Trophoblast cell (in vitro differentiated cells and primary cell): Measurements from ENCODE around the gene CACNA1C.

Experiments
- DNase-seq, 2 donors: peaks; one replicate each; pipeline ENCODE4 v3.0.0-alpha.2; 2016
- H2AFZ ChIP-seq: 2 replicates; pipeline ENCODE4 v1.6.1; 2013; ENCODE audit warnings: low read length, moderate library complexity, mild to moderate bottlenecking; ENCODE audit not compliant: insufficient read depth, poor library complexity
- H2AK5ac ChIP-seq: 2 replicates; pipeline ENCODE4 v1.6.1; 2013; ENCODE audit warnings: mild to moderate bottlenecking, low read length
- H2BK120ac ChIP-seq: 2 replicates; pipeline ENCODE4 v1.6.1; 2013; ENCODE audit warnings: low read length, mild to moderate bottlenecking, moderate library complexity; ENCODE audit not compliant: insufficient read depth, poor library complexity
- H2BK12ac ChIP-seq: 2 replicates; pipeline ENCODE4 v1.6.1; 2013; ENCODE audit warnings: mild to moderate bottlenecking, low read length, moderate library complexity
- H2BK5ac ChIP-seq: 2 replicates; pipeline ENCODE4 v1.6.1; 2013; ENCODE audit warnings: low read length, low read depth, moderate library complexity, mild to moderate bottlenecking; ENCODE audit not compliant: poor library complexity
- H3K14ac ChIP-seq: 2 replicates; pipeline ENCODE4 v1.6.1; 2013; ENCODE audit warnings: mild to moderate bottlenecking, low read length
- H3K18ac ChIP-seq: 2 replicates; pipeline ENCODE4 v1.6.1; 2013; ENCODE audit warnings: mild to moderate bottlenecking, low read length
- H3K23ac ChIP-seq: 2 replicates; pipeline ENCODE4 v1.6.1; 2013; ENCODE audit warnings: low read length
- H3K27ac ChIP-seq: 2 replicates; pipeline ENCODE4 v1.5.1; 2013; ENCODE audit warnings: low read depth, mild to moderate bottlenecking, inconsistent platforms, low read length, moderate library complexity
- H3K27me3 ChIP-seq: 2 replicates; pipeline ENCODE4 v1.6.1; 2013; ENCODE audit warnings: inconsistent platforms, mild to moderate bottlenecking, low read length, moderate library complexity; ENCODE audit not compliant: insufficient read depth
- H3K36me3 ChIP-seq, 2 experiments: 1 replicate in 1 of 2; 2 replicates in 1 of 2; pipeline ENCODE4 v1.6.1; 2013; ENCODE audit warnings: low read length in 2 of 2, mild to moderate bottlenecking in 2 of 2, moderate library complexity in 1 of 2; ENCODE audit not compliant: insufficient read depth in 2 of 2, control insufficient read depth in 1 of 2
- H3K4ac ChIP-seq: 2 replicates; pipeline ENCODE4 v1.6.1; 2013; ENCODE audit warnings: low read depth, mild to moderate bottlenecking, low read length, moderate library complexity
- H3K4me1 ChIP-seq, 2 experiments: 1 replicate in 1 of 2; 2 replicates in 1 of 2; pipeline ENCODE4 v1.6.1; 2013; ENCODE audit warnings: low read length in 2 of 2, mild to moderate bottlenecking in 2 of 2, moderate library complexity in 1 of 2; ENCODE audit not compliant: insufficient read depth in 2 of 2, control insufficient read depth in 1 of 2
- H3K4me2 ChIP-seq: 2 replicates; pipeline ENCODE4 v1.6.1; 2013; ENCODE audit warnings: inconsistent platforms, mild to moderate bottlenecking, low read length, moderate library complexity
- H3K4me3 ChIP-seq: 2 replicates; pipeline ENCODE4 v1.5.1; 2013; ENCODE audit warnings: mild to moderate bottlenecking, low read depth, low read length, inconsistent platforms
- H3K79me1 ChIP-seq: one replicate; pipeline ENCODE4 v1.6.1; 2013; ENCODE audit warnings: low read length
- H3K79me2 ChIP-seq: 2 replicates; pipeline ENCODE4 v1.6.1; 2013; ENCODE audit warnings: low read length, mild to moderate bottlenecking; ENCODE audit not compliant: control insufficient read depth, insufficient read depth, poor library complexity
- H3K9ac ChIP-seq: 2 replicates; pipeline ENCODE4 v1.6.1; 2013; ENCODE audit warnings: mild to moderate bottlenecking, low read length
- H3K9me3 ChIP-seq: 2 replicates; pipeline ENCODE4 v1.6.1; 2013; ENCODE audit warnings: low read depth, mild to moderate bottlenecking, control low read depth, inconsistent platforms, low read length; ENCODE audit not compliant: insufficient read depth
- H4K12ac ChIP-seq: 2 replicates; pipeline ENCODE4 v1.6.1; 2013; ENCODE audit warnings: low read depth, mild to moderate bottlenecking, low read length, moderate library complexity
- H4K8ac ChIP-seq: 2 replicates; pipeline ENCODE4 v1.6.1; 2013; ENCODE audit warnings: low read depth, mild to moderate bottlenecking, low read length, moderate library complexity
- H4K91ac ChIP-seq: one replicate; pipeline ENCODE4 v1.6.1; 2013; ENCODE audit warnings: low read depth, mild to moderate bottlenecking, low read length, moderate library complexity
- WGBS: extraction: QIAGEN DNeasy Blood & Tissue Kit; methylation state at CpG from one replicate; pipeline ENCODE4 v1.1.7; 2013; ENCODE audit warnings: missing lambda C conversion rate; ENCODE audit not compliant: insufficient read length, insufficient coverage; ENCODE audit errors: extremely low coverage; 5-methylcytosine and 5-hydroxymethylcytosine counted together

Gene CACNA1C

DNA sequence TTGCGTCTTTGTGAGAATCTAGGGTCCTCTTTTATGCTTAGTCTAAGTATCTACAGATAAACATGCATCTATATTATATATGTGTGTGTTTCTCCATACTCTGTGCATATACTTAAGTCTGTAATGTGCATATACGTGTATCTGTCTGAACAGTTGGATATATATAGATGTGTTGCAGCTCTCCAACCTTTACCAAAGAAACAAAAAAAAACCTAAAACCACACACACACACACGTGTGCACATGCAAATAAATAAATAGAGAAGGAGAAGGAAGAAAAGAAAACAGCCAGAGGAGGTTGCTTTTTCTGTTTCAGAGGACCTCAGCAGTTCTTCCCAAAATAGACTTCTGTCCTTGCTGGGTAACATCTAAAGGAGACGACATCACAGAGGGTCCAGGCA, 244.9 kb downstream of the CACNA1C start:
- Histone ChIP-seq H3K79me2 (no peaks in the 10 kb centered on the region), H4K12ac (no peak overlapping the region), H2AFZ (no peak overlapping the region), H3K18ac (no peak overlapping the region), H3K4ac (no peak overlapping the region), H3K27ac (no peak overlapping the region), H3K9me3 (peaks cover 5% of the 10 kb centered on the region), H2BK120ac (no peak overlapping the region), H2AK5ac (no peak overlapping the region), H3K27me3 (no peaks in the 10 kb centered on the region), H4K8ac (no peak overlapping the region), H3K4me3 (no peak overlapping the region), H3K4me2 (no peak overlapping the region), H2BK5ac (no peak overlapping the region), H3K14ac (no peak overlapping the region), H4K91ac (no peak overlapping the region), H3K36me3 (no peaks in the 10 kb centered on the region), H3K9ac (no peak overlapping the region), H3K4me1 (peaks cover 18 to 19% of the 10 kb centered on the region in 2 experiments), H2BK12ac (no peak overlapping the region), H3K79me1 (peaks cover 4% of the 10 kb centered on the region), H3K23ac (no peak overlapping the region)
- no peak for DNase-seq
- WGBS, result no CpG with 5 or more reads among the region's 4 CpGs

DNA sequence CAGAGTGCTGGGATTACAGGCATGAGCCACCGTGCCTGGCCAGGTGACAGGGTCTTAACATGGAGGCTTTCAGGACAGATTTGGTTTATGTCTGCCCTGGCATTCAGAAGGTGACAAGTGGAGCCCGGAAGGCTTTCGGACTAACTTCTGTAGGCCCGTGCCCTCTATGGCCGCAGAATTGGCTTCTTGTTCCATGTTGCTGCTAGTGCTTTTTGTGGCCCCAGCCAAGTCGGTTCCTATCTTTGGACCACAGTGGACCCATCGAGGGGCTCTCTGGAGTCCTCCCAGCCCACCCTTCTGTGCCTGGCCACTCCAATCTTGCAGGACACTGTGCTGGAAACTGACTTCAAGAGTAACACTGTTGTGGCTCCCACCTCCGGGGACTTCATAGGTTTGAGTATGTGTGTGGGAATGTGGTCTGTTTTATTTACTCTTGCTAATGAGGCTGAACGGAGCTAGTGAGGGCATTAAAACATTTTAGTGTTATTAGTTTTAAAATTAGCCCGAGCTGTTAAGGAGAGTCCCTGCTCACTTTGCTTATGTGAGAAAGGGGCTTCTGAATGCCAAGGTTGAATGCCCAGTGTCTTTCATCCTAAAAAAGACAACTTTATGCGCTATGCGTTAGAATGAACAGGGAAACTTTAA, 245.9 kb downstream of the CACNA1C start:
- WGBS, result no CpG with 5 or more reads among the region's 12 CpGs
- H3K4me1 ChIP-seq, result peaks cover 18 to 19% of the 10 kb centered on the region in 2 experiments

DNA sequence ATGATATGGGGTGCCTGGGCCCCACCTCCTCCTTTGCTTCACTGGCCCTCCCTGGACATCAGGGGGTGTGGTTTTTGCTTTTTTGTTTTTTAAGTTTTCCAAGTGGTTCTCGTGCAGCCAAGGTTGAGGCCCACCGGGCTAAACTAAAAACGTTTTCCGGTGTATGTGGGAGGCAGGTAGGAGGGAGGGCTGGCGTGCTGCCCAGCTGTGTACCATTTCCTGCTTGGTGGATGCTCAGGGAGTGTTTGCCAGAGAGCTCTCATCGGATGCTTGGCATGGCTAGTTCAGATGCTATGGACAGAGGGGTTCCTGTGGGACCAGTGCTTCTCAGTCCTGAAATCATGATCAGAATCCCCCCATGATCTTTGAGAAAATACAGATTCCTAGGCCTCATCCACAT, 246.4 kb downstream of the CACNA1C start:
- Histone ChIP-seq H3K4ac (no peak overlapping the region), H3K9me3 (peaks cover 5% of the 10 kb centered on the region), H3K27ac (no peak overlapping the region), H4K91ac (no peak overlapping the region), H3K4me1 (peaks cover 18 to 19% of the 10 kb centered on the region in 2 experiments), H4K8ac (no peak overlapping the region), H3K14ac (no peak overlapping the region), H3K4me3 (no peak overlapping the region), H3K27me3 (no peaks in the 10 kb centered on the region), H3K9ac (no peak overlapping the region), H2BK5ac (no peak overlapping the region), H2BK120ac (no peak overlapping the region), H2AFZ (no peak overlapping the region), H4K12ac (no peak overlapping the region), H3K23ac (no peak overlapping the region), H3K4me2 (no peak overlapping the region), H3K18ac (no peak overlapping the region), H2BK12ac (peak overlapping the region; percentile 38), H3K79me1 (peaks cover 4% of the 10 kb centered on the region), H3K36me3 (no peaks in the 10 kb centered on the region), H3K79me2 (no peaks in the 10 kb centered on the region), H2AK5ac (no peak overlapping the region)
- no CpG with 5 or more reads among the region's 6 CpGs for WGBS
- DNase-seq, result no peak

More for the DNA sequence above, 245.9 kb downstream of the CACNA1C start:
- no peak overlapping the region for H3K14ac ChIP-seq
- peaks cover 4% of the 10 kb centered on the region for H3K79me1 ChIP-seq
- no peak overlapping the region for H2BK12ac ChIP-seq
- no peak overlapping the region for H3K27ac ChIP-seq
- no peaks in the 10 kb centered on the region for H3K27me3 ChIP-seq
- no peak overlapping the region for H3K4me2 ChIP-seq
- H4K12ac ChIP-seq, result no peak overlapping the region
- no peak overlapping the region for H4K8ac ChIP-seq
- H3K18ac ChIP-seq, result no peak overlapping the region
- H4K91ac ChIP-seq, result no peak overlapping the region
- H2BK5ac ChIP-seq, result no peak overlapping the region
- H3K4me3 ChIP-seq, result no peak overlapping the region
- H3K4ac ChIP-seq, result no peak overlapping the region
- H3K9me3 ChIP-seq, result peaks cover 5% of the 10 kb centered on the region
- H2AK5ac ChIP-seq, result no peak overlapping the region
- no peaks in the 10 kb centered on the region for H3K36me3 ChIP-seq
- DNase-seq, result no peak
- no peak overlapping the region for H2BK120ac ChIP-seq
- no peak overlapping the region for H3K9ac ChIP-seq
- H3K23ac ChIP-seq, result no peak overlapping the region
- no peak overlapping the region for H2AFZ ChIP-seq
- no peaks in the 10 kb centered on the region for H3K79me2 ChIP-seq

DNA sequence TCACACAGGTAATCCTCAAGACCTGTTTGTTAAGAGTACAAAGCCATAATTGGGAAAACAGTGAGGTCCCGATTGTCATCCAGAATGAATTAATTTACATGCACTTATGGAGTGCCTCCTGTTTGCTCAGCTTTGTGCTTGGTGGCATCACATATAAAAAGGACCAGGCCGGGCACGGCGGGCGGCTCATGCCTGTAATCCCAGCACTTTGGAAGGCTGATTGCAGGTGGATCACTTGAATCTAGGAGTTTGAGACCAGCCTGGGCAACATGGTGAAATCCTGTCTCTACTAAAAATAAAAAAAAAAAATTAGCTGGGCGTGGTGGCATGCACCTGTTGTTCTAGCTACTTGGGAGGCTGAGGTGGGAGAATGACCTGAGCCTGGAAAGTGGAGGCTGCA, 247.4 kb downstream of the CACNA1C start:
- Histone ChIP-seq H4K12ac (no peak overlapping the region), H3K79me1 (peaks cover 4% of the 10 kb centered on the region), H3K9me3 (peaks cover 3% of the 10 kb centered on the region), H2BK120ac (no peak overlapping the region), H3K18ac (no peak overlapping the region), H3K36me3 (no peaks in the 10 kb centered on the region), H4K8ac (no peak overlapping the region), H3K4me3 (no peak overlapping the region), H3K27ac (no peak overlapping the region), H3K4me2 (no peak overlapping the region), H2AK5ac (no peak overlapping the region), H3K27me3 (no peaks in the 10 kb centered on the region), H3K79me2 (no peaks in the 10 kb centered on the region), H2BK5ac (no peak overlapping the region), H2BK12ac (no peak overlapping the region), H3K23ac (no peak overlapping the region), H3K4me1 (peaks cover 18 to 19% of the 10 kb centered on the region in 2 experiments), H3K14ac (no peak overlapping the region), H3K9ac (no peak overlapping the region), H4K91ac (no peak overlapping the region), H2AFZ (no peak overlapping the region), H3K4ac (no peak overlapping the region)
- DNase-seq, result no peak
- no CpG with 5 or more reads among the region's 6 CpGs for WGBS
